HG03439 (cell line): ENCODE results near the gene VGF.
"Not testable (repeated sequence)": the region's sequence is repeated elsewhere in the genome, so short reads cannot be mapped to it uniquely, and the experiment has no call there.

ENCODE experiments used
- ATAC-seq: cut with Tn5 transposase; IDR thresholded peaks from one replicate; pipeline ENCODE4 v1.9.1; 2021; ENCODE audit warnings: mild to moderate bottlenecking, moderate library complexity; ENCODE audit not compliant: unreplicated experiment

Gene VGF

DNA sequence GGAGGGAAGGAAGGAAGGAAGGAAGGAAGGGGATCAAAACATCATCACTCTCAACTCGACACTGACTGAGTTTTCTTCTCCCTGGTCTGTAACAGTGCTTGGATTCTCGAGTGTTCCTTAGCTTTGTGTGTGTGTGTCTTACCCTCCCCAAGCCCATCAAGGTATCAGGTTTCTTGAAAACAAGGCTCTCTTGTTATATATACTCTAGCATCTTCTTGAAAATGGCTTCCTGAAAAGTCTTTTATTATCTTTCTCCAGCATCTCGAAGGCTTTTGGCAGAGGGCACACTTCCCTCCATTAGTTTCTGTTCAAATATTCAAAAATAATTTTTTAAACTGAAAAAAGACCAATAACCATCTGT, 25.1 kb downstream of the VGF start:
- no peak for ATAC-seq

DNA sequence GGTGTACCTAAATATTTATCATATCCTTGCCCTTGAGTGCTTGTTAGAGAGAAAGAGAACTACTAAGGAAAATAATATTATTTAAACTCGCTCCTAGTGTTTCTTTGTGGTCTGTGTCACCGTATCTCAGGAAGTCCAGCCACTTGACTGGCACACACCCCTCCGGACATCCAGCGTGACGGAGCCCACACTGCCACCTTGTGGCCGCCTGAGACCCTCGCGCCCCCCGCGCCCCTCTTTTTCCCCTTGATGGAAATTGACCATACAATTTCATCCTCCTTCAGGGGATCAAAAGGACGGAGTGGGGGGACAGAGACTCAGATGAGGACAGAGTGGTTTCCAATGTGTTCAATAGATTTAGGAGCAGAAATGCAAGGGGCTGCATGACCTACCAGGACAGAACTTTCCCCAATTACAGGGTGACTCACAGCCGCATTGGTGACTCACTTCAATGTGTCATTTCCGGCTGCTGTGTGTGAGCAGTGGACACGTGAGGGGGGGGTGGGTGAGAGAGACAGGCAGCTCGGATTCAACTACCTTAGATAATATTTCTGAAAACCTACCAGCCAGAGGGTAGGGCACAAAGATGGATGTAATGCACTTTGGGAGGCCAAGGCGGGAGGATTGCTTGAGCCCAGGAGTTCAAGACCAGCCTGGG, 27.0 kb downstream of the VGF start:
- peak; percentile 69 for ATAC-seq

DNA sequence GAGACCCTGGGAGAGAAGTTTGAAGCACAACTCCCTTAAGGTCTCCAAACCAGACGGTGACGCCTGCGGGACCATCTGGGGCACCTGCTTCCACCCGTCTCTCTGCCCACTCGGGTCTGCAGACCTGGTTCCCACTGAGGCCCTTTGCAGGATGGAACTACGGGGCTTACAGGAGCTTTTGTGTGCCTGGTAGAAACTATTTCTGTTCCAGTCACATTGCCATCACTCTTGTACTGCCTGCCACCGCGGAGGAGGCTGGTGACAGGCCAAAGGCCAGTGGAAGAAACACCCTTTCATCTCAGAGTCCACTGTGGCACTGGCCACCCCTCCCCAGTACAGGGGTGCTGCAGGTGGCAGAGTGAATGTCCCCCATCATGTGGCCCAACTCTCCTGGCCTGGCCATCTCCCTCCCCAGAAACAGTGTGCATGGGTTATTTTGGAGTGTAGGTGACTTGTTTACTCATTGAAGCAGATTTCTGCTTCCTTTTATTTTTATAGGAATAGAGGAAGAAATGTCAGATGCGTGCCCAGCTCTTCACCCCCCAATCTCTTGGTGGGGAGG, 27.6 kb downstream of the VGF start:
- peak; percentile 16 for ATAC-seq

DNA sequence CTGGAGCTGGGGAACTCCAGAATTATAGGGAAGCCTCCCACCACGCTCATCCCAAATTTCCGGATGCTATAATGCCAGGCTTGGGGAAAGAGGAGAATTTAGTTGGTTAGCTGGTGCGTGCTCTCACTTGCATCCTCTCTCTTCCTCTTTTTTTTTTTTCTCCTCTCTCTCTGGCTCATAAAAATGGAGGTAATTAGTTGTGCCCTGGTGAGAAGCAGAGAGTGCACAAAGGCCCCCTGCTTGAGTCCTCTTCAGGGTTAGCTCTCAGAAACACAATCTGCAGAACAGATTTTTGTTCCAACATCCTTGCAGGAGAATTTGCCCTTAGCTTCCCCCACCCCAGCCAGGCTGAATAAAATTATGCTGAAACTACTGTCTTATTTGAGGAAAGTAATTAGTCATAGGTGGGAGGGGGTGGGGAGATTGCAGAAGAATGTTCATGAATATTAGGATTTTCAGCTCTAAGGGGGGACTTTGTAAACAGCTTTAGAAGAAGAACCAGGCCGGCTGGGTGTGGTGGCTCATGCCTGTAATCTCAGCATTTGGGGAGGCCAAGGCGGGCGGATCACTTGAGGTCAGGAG, 30.9 kb downstream of the VGF start:
- ATAC-seq, result no peak

GRCh38 chr7:101133621-101134398, 31.6 kb downstream of the VGF start:
- no peak for ATAC-seq

- not testable (repeated sequence) for ATAC-seq
Observed at GRCh38 chr7:101132626-101133600, 32.5 kb downstream of the VGF start.

DNA sequence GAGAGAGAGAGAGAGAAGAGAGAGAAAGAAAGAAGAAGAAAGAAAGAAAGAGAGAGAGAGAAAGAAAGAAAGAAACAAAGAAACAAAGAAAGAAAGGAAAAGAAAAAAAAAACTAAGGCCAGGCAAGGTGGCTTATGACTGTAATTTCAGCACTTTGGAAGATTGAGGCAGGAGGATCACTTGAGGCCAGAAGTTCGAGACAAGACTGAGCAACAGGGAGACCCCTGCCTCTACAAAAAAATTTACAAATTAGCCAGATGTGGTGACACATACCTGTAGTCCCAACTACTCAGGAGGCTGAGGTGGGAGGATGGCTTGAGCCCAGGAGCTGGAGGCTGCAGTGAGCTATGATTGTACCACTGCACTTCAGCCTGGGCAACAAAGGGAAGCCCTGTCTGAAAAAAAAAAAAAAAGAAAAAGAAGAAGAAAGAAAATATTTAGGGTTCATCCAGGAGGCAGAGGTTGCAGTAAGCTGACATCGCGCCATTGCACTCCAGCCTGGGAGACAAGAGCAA, 35.7 kb downstream of the VGF start:
- ATAC-seq, result no peak

DNA sequence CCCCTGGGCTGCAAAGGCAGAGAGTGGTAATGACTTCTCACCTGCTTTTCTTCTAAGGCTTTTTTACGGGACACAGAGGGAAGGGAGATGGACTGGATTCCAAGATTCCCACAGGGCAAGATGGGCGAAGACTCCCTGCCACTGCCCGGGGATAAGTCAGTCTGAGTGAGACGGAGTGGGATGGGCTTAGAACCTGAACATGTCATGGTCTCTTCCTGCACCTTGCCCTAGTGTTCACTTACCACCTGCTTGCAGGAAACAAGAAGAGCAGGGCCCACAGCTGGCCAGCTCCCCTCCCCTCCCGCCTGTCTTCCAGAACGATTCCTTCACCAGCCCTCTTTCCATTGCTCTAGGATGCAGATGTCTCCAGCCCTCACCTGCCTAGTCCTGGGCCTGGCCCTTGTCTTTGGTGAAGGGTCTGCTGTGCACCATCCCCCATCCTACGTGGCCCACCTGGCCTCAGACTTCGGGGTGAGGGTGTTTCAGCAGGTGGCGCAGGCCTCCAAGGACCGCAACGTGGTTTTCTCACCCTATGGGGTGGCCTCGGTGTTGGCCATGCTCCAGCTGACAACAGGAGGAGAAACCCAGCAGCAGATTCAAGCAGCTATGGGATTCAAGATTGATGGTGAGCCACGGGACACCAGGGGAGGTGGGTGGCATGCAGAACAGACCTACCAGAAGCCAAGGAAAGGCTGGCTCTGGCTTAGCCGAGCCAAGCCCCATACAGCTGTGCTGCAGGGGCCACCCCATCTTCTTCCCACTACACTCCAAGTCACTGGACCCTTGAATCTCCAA, 37.1 kb downstream of the VGF start:
- no peak for ATAC-seq

DNA sequence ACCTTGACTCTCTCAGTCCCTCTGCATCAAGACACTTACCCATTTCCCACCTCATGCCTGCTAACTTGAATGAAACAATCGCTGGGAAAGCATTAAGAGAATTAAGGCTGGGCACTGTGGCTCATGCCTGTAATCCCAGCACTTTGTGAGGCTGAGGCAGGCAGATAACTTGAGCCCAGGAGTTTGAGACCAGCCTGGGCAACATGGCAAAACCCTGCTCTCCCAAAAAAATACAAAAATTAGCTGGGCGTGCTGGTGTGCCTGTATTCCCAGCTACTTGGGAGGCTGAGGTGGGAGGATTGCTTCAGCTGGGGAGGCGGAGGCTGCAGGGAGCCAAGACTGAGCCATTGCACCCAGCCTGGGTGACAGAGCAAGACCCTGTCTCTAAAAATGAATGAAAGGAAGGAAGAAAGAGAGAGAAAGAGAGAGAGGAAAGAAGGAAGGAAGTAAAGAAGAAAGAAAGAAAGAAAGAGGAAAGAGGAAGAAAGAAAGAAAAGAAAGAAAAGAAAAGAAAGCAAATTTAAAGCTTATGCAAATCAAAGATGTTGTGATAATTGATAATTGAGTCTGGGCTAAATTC, 37.8 kb downstream of the VGF start:
- ATAC-seq, result no peak

DNA sequence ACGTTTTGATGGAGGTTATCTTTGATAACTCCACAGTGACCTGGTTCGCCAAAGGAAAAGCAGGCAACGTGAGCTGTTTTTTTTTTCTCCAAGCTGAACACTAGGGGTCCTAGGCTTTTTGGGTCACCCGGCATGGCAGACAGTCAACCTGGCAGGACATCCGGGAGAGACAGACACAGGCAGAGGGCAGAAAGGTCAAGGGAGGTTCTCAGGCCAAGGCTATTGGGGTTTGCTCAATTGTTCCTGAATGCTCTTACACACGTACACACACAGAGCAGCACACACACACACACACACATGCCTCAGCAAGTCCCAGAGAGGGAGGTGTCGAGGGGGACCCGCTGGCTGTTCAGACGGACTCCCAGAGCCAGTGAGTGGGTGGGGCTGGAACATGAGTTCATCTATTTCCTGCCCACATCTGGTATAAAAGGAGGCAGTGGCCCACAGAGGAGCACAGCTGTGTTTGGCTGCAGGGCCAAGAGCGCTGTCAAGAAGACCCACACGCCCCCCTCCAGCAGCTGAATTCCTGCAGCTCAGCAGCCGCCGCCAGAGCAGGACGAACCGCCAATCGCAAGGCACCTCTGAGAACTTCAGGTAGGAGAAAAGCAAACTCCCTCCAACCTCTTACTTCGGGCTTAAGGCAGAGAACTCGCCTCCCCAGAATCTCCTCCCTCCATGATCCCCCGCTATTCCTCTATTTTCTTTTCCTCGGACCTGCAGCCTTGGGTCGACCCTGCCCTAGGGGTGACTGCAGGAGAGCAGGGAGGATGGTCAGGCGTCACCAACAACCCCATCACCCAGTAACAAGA, 38.5 kb downstream of the VGF start, which contains the start of gene SERPINE1:
TSS of gene SERPINE1 (plus strand) at position 454 of the 809 bp plus-strand sequence. CDS start 1,290 bp downstream, outside the sequence.
- no peak for ATAC-seq

- no peak for ATAC-seq
Observed at GRCh38 chr7:101125989-101126650, 39.2 kb downstream of the VGF start.

- ATAC-seq, result no peak
Observed at GRCh38 chr7:101124376-101125056, 40.9 kb downstream of the VGF start.

- no peak for ATAC-seq
Observed at GRCh38 chr7:101123703-101124068, 41.7 kb downstream of the VGF start.

- ATAC-seq, result no peak
Observed at GRCh38 chr7:101122933-101123702, 42.3 kb downstream of the VGF start.

- no peak for ATAC-seq
Observed at GRCh38 chr7:101121991-101122932, 43.1 kb downstream of the VGF start.

GRCh38 chr7:101121631-101121990, 43.8 kb downstream of the VGF start:
- not testable (repeated sequence) for ATAC-seq
